GM21717 (cell line): ENCODE results near the gene ANG.

Experiments
- ATAC-seq: cut with Tn5 transposase; IDR thresholded peaks from one replicate; pipeline ENCODE4 v1.9.1; 2021; ENCODE audit warnings: mild to moderate bottlenecking, moderate library complexity; ENCODE audit not compliant: unreplicated experiment

The ANG gene

GRCh38 chr14:20675669-20676068 lies 12.9 kb upstream of the ANG start:
- ATAC-seq = no peak

DNA sequence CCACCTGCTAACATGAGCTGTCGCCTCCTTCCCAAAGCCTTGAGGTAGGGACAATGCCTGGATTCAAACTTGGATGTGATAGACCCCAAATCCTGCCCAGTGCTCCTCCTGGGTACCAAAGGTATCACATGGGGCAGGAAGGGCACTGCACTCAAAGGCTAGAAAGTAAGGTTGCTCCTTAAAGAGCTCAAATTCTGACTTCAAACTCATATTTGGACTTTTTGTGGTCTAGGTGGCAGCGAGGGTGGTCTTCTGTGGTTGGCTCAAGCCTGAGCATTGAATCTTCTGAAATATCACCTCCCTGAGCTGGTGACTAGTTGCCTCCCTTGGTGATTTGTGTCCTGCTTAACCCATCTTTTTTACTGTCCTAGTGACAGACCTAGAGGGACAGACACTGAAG lies 12.5 kb upstream of the ANG start:
- no peak for ATAC-seq

GRCh38 chr14:20679907-20680306 lies 8.7 kb upstream of the ANG start:
- no peak for ATAC-seq

- ATAC-seq = no peak
Measured at GRCh38 chr14:20680363-20680762, 8.2 kb upstream of the ANG start.

DNA sequence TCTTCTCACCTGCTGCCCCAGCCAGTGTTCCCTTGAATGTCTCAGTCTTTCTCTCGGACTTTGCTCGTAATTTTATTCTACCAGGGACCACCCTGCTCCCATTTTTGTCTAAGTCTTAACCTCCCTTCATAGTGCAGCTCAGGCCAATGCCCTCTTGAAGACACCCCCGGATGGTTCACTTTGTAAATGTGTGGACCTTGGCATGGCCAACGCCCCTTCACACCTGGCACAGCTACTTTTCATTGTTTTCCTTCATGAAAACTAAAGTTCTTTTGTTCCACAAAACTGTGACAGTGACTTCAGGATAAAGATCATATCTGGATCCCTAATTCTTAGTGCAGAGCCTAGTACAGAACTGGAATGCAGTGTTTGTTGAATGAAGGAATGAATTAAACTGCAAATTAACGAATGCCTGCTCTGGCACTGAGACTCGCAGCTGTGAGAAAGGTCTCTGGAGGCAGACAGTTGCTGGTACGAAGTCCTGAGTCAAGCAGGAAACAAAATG lies 7.7 kb upstream of the ANG start:
- ATAC-seq = no peak

DNA sequence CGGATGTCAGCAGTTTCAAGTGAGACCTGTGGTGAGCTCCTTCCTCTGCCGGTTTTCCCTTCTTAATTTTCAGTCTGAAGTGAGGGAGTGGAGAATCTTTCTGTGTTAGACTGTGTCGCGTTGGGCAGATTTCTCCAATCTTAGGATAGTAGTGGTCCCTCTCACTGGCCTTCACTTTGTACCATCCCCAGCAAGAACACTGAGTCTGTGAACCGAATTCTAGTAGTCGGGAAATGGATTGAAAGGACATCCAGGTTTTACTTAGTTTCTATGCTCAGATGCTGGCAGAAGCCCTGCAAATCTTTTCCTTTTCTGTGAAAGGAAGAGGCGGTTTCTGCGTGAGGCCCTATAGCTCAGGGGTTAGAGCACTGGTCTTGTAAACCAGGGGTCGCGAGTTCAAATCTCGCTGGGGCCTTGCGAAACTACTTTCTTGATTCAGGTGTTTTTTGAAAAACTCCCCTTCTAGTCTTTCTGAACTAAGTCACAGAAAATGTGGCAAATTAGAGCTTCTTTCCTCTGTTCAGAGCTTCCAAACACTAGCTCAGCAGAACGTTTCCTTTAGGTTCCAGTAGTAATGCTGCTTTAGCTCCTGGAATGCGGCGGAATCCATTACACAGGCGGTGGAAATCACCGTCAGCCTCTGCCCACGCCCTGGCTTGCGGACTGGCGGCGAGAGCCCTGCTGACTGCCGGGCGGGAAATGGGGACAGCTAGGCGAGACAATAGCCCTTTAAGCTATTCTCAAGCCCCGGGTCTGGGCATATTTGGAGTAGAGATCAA lies 7.0 kb upstream of the ANG start:
- no peak for ATAC-seq

- ATAC-seq = no peak
Measured at GRCh38 chr14:20682127-20682434, 6.5 kb upstream of the ANG start.

DNA sequence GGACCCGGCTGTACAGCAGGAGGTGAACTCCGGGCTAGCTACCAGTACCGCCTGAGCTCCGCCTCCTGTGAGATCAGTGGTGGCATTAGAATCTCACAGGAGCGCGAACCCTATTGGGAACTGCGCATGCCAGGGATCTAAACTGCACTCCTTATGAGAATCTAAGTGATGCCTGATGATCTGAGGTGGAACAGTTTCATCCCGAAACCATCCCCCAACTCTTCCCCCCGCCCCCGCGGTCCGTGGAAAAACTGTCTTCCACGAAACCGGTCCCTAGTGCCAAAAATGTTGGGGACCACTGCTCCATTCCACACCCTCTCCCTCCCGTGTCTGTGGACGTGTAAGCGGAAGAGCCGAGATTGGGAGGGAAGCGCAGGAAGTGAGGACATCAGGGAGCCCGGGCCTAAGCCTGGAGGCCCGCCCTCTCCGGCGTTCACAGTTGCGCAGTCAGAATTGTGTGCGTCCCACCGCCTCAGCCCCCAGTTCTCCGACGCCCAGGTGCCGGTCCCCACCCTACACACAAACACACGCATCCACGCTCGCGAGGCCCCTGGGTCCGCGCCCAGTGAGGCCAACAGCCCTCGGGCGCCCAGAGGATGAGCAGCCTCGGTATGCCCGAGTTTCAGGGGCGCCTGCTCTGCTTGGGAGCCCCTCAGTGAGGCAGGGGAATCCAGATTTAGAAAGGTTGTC lies 6.0 kb upstream of the ANG start:
- ATAC-seq = peak; percentile 49

- ATAC-seq = peak; percentile 19
Measured at GRCh38 chr14:20683125-20683890, 5.3 kb upstream of the ANG start.

GRCh38 chr14:20683891-20684661 lies 4.5 kb upstream of the ANG start, which contains the start of gene RNASE4:
RNASE4 (plus strand) TSS chr14:20684560; CDS start chr14:20699372, 14,812 bp downstream.
- peak; percentile 25 for ATAC-seq

GRCh38 chr14:20684662-20685456 lies 3.7 kb upstream of the ANG start:
- no peak for ATAC-seq

- ATAC-seq = no peak
Measured at GRCh38 chr14:20686386-20687143, 2.0 kb upstream of the ANG start.

- no peak for ATAC-seq
Measured at GRCh38 chr14:20687362-20688166, 1.0 kb upstream of the ANG start.

DNA sequence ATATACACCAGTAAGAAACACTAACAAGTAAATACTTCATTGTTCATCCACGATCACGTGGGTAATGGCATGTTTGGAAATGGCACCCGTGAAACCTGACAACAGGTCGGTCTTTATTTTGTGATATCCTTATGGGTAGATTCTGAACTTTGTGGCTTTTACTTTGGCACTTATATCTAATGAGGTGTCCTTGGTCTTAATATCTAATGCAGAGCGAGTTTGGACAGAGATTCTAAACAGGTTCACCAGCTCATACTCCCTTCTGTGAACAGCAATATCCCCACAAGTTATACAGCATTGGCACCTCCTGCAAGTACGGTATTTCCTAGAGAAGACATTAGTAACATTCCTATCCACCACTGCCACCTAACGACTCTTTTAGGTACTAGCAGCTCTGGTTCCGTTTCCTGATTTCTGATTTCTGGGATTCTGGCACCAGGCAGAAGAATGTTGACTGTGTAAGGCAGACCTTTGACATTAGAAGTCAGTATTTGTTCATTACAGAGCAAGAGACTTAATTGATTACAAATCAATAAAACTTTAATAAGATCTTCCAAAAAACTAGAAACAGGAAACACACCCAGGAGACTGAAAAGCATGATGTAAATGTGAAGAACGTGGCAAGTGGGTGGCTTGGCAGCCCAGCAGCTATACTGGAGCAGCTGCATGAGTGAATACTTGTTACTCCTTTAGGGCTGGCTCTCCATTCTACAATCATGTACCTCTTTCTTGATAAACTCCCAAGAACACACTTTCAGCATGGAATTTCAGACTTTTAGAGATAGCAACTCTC lies 2.5 kb downstream of the ANG start:
- ATAC-seq = no peak

GRCh38 chr14:20692116-20692751 lies 3.7 kb downstream of the ANG start:
- ATAC-seq = no peak

- ATAC-seq = no peak
Measured at GRCh38 chr14:20696764-20697163, 8.2 kb downstream of the ANG start.
